ENCODE measurements around the gene PIK3C3.

DNA sequence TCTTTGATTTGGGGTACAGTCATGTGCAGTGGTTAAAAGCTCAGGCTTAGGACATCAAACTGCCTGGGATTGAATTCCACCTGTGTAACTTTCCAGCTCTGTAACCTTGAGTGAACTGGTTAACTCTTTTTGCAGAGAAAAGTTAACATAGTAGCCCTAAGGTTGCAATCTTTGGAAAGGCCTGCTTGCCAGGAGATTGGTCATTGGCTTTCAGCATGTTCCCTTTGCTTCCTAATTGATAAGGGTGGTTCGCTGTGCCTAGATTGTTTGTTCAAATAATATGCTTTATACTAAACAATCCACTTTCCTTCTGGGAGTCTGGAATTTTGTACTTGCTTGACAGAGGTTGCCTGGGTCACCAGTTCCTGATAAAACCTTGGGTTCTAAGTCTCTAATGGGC, 86.8 kb downstream of the PIK3C3 start:
- TF ChIP-seq POLR2A (IDR thresholded peaks at IDR 0.05) (no peak), EP300 (IDR thresholded peaks at IDR 0.05) (no peak)
- TF ChIP-seq, protein P1, sequence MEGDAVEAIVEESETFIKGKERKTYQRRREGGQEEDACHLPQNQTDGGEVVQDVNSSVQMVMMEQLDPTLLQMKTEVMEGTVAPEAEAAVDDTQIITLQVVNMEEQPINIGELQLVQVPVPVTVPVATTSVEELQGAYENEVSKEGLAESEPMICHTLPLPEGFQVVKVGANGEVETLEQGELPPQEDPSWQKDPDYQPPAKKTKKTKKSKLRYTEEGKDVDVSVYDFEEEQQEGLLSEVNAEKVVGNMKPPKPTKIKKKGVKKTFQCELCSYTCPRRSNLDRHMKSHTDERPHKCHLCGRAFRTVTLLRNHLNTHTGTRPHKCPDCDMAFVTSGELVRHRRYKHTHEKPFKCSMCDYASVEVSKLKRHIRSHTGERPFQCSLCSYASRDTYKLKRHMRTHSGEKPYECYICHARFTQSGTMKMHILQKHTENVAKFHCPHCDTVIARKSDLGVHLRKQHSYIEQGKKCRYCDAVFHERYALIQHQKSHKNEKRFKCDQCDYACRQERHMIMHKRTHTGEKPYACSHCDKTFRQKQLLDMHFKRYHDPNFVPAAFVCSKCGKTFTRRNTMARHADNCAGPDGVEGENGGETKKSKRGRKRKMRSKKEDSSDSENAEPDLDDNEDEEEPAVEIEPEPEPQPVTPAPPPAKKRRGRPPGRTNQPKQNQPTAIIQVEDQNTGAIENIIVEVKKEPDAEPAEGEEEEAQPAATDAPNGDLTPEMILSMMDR (IDR thresholded peaks at IDR 0.05) = no peak

All from ovary (tissue), 3 donors.